22Rv1 (cell line): ENCODE data around the gene FAM133A.

Source experiments
- H3K27ac ChIP-seq: fragments of 450-650 bp; 2 replicates; pipeline ENCODE4 v1.5.1; 2017
- ZFX ChIP-seq: fragments of 450-650 bp; IDR thresholded peaks from 2 replicates; pipeline ENCODE4 v1.6.1; 2017; ENCODE audit warnings: antibody characterized with exemption, borderline replicate concordance
- TF ChIP-seq, protein P1 (sequence below): fragments of 450-650 bp; IDR thresholded peaks from 2 replicates; pipeline ENCODE4 v1.5.1; 2017; ENCODE audit warnings: mild to moderate bottlenecking

Gene FAM133A

DNA sequence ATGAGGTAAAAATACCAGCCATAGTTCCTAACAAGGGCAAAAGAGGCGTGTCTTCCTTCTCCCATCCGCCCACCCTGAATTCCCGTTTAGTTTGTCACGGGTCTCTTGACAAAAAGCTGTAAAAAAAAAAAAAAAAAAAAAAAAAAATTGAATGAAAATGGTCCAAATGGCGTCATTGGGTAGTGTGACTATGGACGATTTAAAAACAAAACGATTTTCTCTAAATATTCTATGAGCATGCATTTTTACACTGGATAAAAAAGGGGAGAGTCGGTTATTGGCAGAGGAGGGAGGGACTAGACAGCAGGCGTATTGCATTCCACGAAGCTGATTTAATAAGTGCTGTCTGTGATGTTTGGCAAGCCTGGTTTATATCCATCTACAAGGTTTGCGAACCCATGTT lies at the start of gene FAM133A:
TSS of gene FAM133A (plus strand) at position 338 of the 403 bp plus-strand sequence. CDS start 35,214 bp downstream, outside the sequence.
- TF ChIP-seq, protein P1, sequence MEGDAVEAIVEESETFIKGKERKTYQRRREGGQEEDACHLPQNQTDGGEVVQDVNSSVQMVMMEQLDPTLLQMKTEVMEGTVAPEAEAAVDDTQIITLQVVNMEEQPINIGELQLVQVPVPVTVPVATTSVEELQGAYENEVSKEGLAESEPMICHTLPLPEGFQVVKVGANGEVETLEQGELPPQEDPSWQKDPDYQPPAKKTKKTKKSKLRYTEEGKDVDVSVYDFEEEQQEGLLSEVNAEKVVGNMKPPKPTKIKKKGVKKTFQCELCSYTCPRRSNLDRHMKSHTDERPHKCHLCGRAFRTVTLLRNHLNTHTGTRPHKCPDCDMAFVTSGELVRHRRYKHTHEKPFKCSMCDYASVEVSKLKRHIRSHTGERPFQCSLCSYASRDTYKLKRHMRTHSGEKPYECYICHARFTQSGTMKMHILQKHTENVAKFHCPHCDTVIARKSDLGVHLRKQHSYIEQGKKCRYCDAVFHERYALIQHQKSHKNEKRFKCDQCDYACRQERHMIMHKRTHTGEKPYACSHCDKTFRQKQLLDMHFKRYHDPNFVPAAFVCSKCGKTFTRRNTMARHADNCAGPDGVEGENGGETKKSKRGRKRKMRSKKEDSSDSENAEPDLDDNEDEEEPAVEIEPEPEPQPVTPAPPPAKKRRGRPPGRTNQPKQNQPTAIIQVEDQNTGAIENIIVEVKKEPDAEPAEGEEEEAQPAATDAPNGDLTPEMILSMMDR = no peak
- no peak for TF ChIP-seq ZFX
- peak within 1 kb of the TSS; percentile 58 for H3K27ac ChIP-seq

DNA sequence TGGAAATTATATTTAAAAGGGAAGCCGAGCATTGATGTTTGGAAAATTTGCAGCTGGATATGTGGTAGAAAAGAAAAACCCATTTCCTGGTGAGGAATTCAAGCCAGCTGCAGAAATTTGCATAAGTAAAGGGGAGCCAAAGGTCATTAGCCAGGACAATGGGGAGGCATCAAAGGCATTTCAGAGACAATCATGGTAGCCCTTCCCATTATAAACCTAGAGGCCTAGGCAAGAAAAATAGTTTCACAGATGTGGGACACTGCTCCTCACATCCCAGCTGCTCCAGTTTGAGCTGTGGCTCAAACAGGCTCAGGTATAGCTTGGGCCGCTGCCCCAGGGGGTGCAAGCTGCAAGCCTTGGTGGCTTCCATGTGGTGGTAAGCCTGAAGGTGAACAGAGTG lies 36.4 kb upstream of the FAM133A start:
- no peak overlapping the region for H3K27ac ChIP-seq
- TF ChIP-seq ZFX = no peak
- TF ChIP-seq, protein P1 = no peak

GRCh38 chrX:93649381-93649780 lies 24.6 kb upstream of the FAM133A start:
- no peak overlapping the region for H3K27ac ChIP-seq
- TF ChIP-seq, protein P1 = no peak
- no peak for TF ChIP-seq ZFX

DNA sequence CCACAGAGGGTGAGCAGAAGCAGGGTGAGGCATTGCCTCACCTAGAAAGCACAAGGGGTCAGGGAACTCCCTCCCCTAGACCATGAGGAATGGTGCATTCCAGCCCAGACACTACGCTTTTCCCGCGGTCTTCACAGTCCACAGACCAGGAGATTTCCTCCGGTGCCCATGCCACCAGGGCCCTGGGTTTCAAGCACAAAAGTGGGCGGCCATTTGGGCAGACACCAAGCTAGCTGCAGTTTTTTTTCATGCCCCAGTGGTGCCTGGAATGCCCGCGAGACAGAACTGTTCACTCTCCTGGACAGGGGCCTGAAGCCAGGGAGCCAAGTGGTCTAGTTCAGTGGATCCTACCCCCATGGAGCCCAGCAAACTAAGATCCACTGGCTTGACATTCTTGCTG lies 13.4 kb upstream of the FAM133A start:
- no peak overlapping the region for H3K27ac ChIP-seq
- no peak for TF ChIP-seq ZFX
- TF ChIP-seq, protein P1 = no peak

- H3K27ac ChIP-seq = peak within 1 kb of the TSS; percentile 58
- TF ChIP-seq ZFX = no peak
- TF ChIP-seq, protein P1 = no peak
These were observed 744 bp upstream of the FAM133A start, which contains the start of gene NAP1L3 for GRCh38 chrX:93673056-93673868. TSS of gene NAP1L3 (minus strand) at chrX:93673578. CDS start at chrX:93673304, 274 bp downstream.

- no peak overlapping the region for H3K27ac ChIP-seq
- TF ChIP-seq ZFX = no peak
- TF ChIP-seq, protein P1 = no peak
These were observed 22.0 kb downstream of the FAM133A start for GRCh38 chrX:93695981-93696380.

GRCh38 chrX:93703701-93704100 lies 29.7 kb downstream of the FAM133A start:
- TF ChIP-seq ZFX = no peak
- TF ChIP-seq, protein P1 = no peak
- H3K27ac ChIP-seq = no peak overlapping the region
